Measurements from ENCODE around the gene C10orf88. TPM values are rescaled to one million over a fixed set of nuclear protein-coding genes. Genes with fewer than 3 reads are reported as not detected.

C10orf88 gene, protein sequence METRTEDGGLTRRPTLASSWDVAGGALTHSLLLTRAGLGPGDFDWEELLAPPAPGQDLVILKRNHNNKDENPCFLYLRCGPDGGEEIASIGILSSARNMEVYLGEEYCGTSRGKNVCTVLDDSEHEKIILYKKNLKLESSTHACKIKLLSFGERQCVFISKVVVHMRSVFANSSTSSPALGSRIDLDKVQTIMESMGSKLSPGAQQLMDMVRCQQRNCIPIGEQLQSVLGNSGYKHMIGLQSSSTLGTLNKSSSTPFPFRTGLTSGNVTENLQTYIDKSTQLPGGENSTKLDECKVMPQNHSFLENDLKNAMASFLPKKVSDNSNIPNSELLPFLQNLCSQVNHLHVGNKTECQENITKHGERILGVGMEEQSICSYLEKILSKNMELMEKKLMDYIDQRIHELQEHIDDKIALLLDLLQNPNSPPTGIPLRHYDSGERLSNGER
- total RNA-seq = 34.6 TPM

DNA sequence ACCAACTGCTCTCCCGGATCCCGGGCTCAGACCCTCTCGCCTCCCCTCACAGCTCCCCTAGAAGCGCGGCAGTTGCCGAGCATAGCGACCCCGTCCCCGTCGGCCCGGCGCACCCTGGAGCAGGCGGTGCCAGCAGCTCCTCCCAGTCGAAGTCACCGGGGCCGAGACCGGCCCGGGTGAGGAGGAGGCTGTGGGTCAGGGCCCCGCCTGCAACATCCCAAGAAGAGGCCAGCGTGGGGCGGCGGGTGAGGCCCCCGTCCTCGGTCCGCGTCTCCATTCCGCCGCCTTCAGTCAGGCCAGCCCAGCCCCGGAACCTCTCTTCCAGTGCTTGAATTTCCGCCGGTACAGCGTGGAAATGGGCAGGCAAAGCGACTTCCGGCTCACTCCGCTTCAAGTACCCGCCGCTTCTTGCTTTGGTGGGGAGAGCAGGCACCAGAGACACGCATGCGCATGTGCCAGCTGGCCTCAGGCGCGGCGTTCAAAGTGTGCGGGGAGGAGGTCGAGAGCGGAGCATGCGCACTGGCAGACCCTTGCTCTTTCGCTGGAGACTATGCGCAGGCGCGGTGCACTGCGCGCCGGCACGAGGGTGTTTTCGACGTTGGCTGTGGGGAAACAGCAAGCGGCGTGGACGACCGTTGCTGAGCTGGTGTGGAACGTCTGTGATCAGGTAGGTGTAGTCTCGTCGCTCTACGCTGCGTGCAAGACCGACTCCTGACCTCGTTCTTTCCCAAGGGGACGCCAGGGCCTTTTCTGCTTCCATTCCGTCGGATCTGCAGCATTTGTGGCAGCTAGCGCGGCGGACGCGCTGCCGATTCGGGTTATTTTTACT is at the start of gene C10orf88:
TSS of gene C10orf88 (minus strand) at position 326 of the 829 bp plus-strand sequence. CDS start at position 277, 49 bp downstream.
- peak; percentile 82 to 91 for DNase-seq (ENCODE audit: low spot score in 2 of 2)
- no peak for FAIRE-seq

GRCh38 chr10:123001370-123001769 is 47.3 kb upstream of the C10orf88 start:
- no peak for FAIRE-seq
- no peak for DNase-seq (ENCODE audit: low spot score in 2 of 2)

DNA sequence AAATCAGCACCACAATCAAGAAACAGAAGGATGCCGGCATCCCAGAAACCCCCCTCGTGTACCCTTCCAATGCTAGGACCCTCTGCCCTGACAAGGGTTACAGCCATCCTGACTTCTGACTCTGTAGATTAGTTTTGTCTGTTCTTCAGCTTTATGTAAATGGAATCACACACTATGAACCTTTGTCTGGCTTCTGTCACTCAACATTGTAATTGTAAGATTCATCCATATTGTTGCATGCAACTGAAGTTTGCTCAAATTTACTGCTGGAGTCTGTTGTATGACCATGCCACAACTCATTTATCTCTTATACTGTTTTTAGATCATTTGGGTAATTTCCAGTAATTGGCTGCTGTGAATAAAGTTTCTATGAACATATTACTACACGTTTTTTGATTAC is 46.1 kb upstream of the C10orf88 start:
- DNase-seq (ENCODE audit: low spot score in 2 of 2) (no peak), FAIRE-seq (no peak)

GRCh38 chr10:122999347-122999746 is 45.3 kb upstream of the C10orf88 start:
- no peak for DNase-seq (ENCODE audit: low spot score in 2 of 2)
- FAIRE-seq = no peak

DNA sequence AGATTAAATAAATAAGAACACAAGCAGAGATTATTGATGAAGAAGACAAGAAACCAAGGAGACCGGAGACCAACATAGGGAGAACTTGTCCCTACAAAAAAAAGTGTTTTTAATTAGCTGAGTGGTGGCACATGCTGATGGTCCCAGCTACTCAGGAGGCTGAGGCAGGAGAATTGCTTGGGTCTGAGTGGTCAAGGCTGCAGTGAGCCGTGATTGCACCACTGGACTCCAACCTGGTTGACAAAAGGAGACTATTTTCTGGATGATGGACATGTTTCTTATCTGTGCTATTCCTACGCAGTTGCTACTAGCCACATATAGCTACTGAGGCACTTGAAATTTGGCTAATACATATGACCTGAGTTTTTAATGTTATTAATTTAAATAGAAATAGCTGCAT is 44.9 kb upstream of the C10orf88 start:
- FAIRE-seq = no peak
- DNase-seq (ENCODE audit: low spot score in 2 of 2) = no peak

GRCh38 chr10:122998360-122998917 is 44.4 kb upstream of the C10orf88 start:
- DNase-seq (ENCODE audit: low spot score in 2 of 2) (no peak), FAIRE-seq (no peak)

DNA sequence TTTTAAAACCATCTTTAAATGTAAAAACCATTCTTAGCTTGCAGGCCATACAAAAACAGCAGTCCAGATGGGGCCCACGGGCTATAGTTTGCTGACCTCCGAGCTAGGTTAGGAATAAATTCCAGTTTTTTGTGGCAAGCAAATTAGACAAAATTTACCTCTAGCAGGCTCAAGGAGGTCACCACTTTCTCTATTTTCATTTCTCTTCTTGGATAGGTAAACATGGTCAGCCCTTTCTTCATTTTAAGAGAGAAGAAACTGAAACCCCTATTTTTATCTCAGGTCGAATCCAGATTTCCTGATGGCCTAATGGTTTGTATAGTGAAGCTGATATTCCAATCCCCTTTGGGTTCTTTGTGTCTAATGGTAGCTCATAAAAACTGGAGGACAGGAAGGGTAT is 43.8 kb upstream of the C10orf88 start:
- DNase-seq (ENCODE audit: low spot score in 2 of 2) = no peak
- no peak for FAIRE-seq

DNA sequence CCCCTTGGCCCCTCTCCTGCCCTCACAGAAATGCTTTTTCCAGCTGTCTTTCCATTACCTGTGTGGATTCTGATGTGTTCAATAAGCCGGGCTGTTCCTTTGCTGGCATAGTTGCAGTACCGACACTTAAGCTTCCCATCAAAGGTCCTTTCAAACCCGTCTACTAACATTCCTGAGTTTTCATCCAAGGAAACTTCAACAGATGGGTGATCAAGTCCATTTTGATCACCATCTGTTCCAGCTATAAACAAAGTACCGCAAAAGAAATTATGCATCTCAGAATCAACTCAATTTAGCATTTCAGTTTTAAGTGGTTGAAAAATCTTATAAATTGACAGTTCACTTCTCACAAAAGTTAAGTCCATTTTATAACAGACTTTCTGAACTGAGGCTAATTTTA is 41.9 kb upstream of the C10orf88 start:
- DNase-seq (ENCODE audit: low spot score in 2 of 2) (no peak), FAIRE-seq (no peak)

- DNase-seq (ENCODE audit: low spot score in 2 of 2) (no peak), FAIRE-seq (no peak)
Observed at GRCh38 chr10:122993797-122994336, 39.8 kb upstream of the C10orf88 start.

DNA sequence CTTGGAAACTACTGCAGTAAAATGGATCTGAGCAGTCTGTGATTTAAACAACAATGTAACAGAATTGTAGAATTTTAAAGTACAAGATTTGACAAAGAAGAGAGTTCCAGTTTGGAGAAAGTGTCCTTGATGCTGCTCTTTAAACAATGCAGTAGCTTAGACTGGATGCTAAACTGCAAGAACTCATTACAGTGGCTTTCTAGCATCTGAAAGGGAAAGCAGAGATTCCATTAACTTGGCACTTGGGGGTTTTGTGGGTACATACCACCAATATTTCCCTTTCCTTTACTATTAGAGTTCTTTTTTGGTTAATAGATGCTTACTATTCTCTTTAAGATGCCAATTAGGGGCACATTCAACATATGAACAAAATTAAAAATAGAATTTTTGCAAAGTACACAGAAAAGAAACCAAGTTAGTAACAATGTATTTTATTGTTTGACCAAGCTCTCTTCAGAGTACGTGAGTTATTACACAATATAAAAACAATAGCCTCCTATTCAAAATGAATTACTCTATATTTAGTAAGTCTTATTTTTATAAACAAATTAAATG is 38.1 kb upstream of the C10orf88 start:
- DNase-seq (ENCODE audit: low spot score in 2 of 2) = no peak
- peak; percentile 74 for FAIRE-seq

DNA sequence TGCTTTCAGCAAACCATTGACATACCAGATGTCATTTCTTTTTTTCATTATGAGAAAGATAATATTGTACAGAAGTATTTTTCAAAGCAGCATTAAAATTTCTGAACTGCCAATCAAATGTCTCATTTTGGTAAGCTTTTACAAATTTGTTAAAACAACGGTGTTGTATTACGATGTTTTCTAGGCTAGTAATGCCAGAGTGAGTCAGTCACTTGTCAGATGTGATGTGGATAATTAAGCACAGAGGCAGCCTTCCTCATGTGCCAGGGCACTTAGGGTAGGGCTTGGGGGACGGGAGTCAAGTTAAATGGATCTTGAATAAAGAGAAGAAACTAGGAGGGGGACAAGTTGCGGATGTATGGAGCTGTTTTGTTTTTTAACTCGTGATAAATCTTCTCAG is 36.3 kb upstream of the C10orf88 start:
- no peak for DNase-seq (ENCODE audit: low spot score in 2 of 2)
- no peak for FAIRE-seq

- FAIRE-seq (no peak), DNase-seq (ENCODE audit: low spot score in 2 of 2) (no peak)
Observed at GRCh38 chr10:122988501-122988900, 34.5 kb upstream of the C10orf88 start.

DNA sequence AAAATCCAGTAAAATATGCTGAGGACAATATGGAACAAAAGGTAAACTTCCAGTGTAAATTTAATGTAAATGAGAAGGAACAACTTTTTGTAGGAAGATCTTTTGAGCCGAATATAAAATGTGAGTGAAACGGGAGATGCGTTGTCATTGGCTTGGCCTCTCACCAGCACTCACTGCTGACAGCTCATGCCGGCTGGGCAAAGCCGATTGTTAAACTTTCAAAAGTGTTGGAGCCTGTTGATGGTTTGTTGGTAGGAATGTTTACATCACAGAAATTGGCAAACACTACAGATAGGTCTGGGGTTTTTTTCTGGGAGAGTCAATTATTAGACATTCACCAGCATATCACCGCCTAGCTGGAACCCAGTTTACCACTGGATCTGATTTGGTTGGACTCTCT is 32.3 kb upstream of the C10orf88 start:
- FAIRE-seq = no peak
- no peak for DNase-seq (ENCODE audit: low spot score in 2 of 2)

GRCh38 chr10:122984708-122985107 is 30.7 kb upstream of the C10orf88 start:
- FAIRE-seq (no peak), DNase-seq (ENCODE audit: low spot score in 2 of 2) (no peak)

GRCh38 chr10:122983898-122984297 is 29.9 kb upstream of the C10orf88 start:
- FAIRE-seq (no peak), DNase-seq (ENCODE audit: low spot score in 2 of 2) (no peak)

- DNase-seq (ENCODE audit: low spot score in 2 of 2) (peak in 1 of 2 donors; percentile 28), FAIRE-seq (no peak)
Observed at GRCh38 chr10:122981066-122981464, 27.0 kb upstream of the C10orf88 start.

GRCh38 chr10:122980209-122981065 is 26.4 kb upstream of the C10orf88 start, which contains the start of gene PSTK:
Gene PSTK, plus strand, starts transcription at chr10:122980401. Its CDS starts 79 bp downstream, at chr10:122980480.
- FAIRE-seq = no peak
- DNase-seq (ENCODE audit: low spot score in 2 of 2) = peak; percentile 92 to 96

DNA sequence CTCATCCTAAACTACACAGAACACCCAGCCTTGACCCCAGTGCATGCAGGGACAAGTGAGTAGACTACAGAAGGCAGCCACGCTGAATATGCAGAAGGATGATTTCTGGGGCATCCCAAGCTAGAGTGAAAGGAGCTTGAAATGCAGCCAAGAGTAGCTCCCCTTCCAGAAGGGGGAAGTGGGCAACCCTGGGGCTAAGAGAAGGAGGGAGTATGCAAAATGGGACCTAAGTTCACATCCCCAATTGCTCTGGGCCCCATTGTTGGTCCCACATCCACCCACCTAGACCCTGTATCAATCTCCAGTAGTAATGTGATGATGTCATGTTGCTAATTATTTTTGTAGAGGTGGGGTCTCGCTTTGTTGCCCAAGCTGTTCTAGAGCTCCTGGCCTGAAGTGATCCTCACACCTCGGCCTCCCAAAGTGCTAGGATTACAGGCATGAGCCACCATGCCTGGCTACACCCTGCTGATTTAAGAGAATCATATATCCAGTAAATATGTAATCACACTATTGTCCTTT is 20.6 kb upstream of the C10orf88 start:
- FAIRE-seq (no peak), DNase-seq (ENCODE audit: low spot score in 2 of 2) (no peak)

GRCh38 chr10:122974023-122974422 is 20.0 kb upstream of the C10orf88 start:
- no peak for FAIRE-seq
- no peak for DNase-seq (ENCODE audit: low spot score in 2 of 2)
